ENCODE results near the gene STX3. TPM values are rescaled to one million over a fixed set of nuclear protein-coding genes. Genes with fewer than 3 reads are reported as not detected.
A peak's percentile ranks its signal among the peaks of the same experiment; 100 is the strongest.
"Not testable (repeated sequence)": the region's sequence is repeated elsewhere in the genome, so short reads cannot be mapped to it uniquely, and the experiment has no call there.

Gene STX3
- total RNA-seq, 1 donor from 2014 or later: 3.8 TPM

DNA sequence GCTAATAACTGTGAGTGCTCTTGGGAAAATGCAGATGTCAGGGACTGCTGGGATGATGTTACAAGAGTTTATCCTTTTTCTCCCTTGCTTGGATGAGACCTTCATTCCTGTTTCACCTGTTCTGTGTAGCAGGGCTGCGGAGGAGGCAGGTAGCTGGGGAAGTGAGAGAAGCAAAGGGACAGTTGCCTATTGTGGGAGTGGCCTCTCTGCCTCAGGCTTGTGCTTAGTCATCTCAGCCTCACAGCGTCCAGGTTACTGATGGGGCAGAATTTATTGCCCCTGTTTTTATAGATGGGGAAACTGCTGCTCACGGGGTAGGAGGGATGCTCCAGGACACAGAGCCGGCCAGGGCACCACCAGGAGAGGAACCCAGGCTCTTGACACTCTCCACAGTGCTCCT lies 1.7 kb downstream of the STX3 start:
- ATAC-seq: no peak

DNA sequence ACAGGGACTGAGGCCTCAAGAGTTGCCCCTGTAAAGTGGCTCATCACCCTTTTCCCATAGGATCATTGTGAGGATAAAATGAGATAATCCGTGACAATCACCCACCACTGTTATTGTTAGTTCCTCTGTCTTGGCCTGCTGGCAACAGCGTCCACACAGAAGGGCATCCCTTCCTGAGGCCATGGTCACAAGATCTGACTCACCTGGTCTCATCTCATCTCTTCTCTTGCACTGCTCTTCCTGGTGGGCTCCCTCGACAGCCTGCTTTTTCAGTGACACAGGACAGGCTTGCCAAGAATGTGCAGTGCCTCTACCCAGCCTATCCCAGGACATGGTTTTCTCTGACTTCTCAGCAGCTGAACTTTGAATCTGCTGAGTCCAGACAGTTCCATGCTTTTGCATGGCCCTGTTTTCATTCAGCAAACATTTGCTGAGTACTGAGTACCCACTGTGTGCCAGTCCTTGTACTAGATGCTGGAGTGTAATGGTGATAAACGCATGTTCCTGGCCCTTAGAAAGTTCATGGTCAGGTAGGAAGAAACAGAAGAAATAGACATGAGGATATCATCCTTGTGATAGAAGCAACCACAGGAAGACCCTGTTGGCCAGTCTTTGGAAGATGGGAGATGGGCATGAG lies 3.3 kb downstream of the STX3 start:
- DNase-seq (ENCODE audit: low spot score) (no peak), ATAC-seq (no peak)

More for the DNA sequence above, 1.7 kb downstream of the STX3 start:
- no peak for DNase-seq (ENCODE audit: low spot score)

GRCh38 chr11:59759900-59760299 lies 4.7 kb downstream of the STX3 start:
- DNase-seq (ENCODE audit: low spot score): no peak
- ATAC-seq: no peak

DNA sequence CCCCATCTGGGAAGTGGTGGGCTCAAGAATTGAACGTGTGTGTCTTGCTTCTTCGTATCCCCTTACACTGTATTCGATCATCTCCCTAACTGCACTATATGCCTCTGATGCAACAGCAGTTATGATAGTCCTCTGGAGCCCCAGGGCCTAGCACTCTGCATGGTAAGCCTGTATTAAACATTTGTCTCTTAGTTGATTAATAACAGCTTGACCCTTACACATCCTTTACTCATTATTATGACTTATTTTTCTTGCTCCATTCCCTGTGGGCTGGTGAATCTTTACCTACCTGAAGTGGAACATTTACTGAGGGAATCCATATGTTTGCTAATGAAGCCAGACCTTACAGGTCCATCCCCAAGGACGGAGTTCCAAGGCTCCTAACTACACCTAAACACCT lies 5.6 kb downstream of the STX3 start:
- DNase-seq (ENCODE audit: low spot score): no peak
- ATAC-seq: no peak

DNA sequence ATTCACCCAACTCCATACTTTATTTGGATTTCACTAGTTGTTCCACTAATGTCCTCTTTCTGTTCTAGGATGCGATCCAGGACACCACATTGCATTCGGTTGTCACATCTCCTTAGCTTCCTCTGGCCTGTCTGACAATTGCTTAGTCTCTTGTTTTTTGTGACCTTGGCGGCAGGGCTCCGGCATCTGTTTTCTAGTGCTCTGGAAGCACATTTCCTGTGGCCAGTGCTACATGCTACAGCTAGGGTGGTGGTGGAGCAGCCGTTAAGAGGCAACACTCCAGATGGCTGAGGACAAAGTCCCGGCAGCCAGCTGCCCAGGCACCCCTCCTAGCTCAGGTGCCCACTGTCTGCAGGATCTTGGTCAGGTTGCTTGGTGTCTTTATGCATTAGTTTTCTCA lies 6.8 kb downstream of the STX3 start:
- peak; percentile 38 for DNase-seq (ENCODE audit: low spot score)
- ATAC-seq: peak; percentile 43

DNA sequence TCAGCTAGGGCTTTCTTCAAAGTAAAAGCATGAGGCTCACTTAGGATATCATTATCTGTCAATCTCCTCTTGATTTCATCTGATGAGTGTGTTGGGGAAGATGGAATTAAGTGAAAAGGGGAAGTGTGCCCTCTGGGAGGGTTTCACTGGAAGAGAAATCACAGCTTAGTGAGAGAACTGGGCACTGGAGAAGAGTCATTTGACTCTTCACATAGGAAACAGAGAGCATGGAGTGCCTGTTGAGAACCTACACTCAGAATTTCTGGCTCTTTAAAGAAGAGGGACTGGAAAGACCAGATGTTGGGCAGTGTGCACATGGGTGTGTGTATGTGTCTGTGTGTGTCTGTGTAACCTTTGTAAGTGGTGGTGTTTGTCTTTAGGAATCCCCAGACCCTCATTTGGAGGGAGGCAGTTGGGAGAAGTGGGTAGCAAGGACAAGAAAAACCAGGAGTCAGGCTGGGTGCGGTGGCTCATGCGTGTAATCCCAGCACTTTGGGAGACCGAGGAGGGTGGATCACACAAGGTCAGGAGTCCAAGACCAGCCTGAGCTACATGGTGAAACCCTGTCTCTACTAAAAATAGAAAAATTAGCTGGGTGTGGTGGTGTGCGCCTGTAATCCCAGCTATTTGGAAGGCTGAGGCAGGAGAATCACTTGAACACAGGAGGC lies 10.0 kb downstream of the STX3 start:
- DNase-seq (ENCODE audit: low spot score) (no peak), ATAC-seq (no peak)

DNA sequence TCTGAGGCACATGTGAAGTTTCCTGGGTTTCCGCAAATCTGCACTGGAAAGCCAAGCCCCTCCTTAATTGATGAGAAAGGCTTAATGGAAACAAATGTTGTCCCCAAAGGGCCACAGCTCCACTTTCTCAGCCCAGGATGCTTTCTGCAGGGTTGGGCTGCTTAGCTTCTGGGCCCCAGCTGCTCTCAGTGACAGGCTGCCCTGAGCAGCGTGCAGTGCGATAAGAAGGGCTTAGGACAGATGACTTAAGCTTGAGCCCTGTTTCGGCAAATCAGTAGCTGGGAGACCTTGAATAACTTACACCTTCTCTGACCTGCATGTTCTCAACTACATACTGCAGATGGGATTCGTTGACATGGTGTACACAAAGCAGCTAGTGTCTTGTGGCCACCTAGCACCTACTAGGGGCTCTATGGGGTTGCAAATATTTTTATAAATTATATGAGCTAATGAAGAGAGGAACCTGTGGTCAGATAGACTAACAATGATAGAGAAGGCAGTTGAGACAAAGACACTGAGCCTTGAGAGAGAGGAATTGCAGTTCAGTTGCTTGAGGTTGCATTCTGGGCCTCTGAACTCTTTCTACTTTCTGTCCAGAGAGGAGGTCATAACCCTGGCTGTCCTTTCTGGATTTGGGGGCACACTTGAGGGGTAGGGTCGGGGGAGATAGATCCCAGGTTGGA lies 11.5 kb downstream of the STX3 start:
- ATAC-seq (no peak), DNase-seq (ENCODE audit: low spot score) (no peak)

DNA sequence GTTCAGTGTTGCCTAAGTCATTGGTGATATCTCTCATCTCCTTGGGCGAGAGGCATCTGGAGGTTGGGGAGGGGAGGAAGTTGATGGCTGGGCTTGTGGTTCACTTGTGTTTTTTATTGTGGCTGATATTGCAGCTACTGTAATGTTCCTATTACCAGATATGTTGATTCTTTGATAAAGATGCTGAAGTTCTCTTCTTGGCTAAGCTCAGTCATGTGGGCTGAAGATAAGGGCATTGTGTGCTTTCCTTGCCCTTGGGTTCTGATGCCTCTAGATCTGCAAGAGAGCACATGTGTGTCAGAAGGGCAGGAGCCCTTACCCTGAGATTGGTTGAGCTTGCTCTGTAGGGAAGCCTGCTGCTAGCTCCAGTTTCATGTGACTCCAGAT lies 12.0 kb downstream of the STX3 start:
- DNase-seq (ENCODE audit: low spot score) (no peak), ATAC-seq (no peak)

DNA sequence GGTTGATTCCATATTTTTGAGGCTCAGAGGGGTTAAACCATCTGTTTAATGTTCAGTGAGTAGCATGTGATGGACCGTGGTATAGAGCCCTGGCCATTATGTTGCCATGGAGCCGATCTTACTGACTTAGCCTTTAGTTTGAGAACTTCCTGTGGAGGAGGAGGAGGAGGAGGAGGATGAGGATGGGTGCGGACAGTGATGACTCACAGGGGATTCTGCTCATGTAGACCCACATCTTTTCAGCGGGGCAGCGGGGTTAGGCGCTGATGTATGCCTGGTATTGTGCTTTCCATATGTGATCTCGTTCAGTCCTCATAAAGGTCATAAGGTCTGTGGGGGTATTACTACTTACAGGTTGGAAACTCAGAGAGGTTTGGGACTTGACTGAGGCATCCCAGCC lies 13.9 kb downstream of the STX3 start:
- ATAC-seq (no peak), DNase-seq (ENCODE audit: low spot score) (no peak)

- ATAC-seq: no peak
- DNase-seq (ENCODE audit: low spot score): no peak
Observed at GRCh38 chr11:59769828-59770227, 14.7 kb downstream of the STX3 start.

DNA sequence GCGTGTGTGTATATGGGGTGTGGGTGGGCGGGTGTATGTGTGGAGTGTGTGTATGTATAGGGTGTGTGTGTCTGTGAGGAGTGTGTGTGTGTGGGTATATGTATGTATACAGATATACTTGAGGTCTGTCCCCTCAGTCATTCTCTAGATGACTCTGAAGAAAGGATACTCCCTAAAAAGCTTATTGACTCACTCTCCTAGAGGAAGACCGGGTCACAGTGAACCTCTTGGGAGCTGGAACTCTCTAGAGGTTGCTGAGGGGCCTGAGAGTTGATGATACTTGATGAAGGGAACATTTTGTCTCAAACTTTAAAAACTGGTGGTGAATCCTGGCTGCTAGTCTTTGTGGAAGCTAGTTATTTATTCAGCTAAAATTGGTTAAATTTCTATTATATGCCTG lies 15.1 kb downstream of the STX3 start:
- ATAC-seq: no peak
- no peak for DNase-seq (ENCODE audit: low spot score)

GRCh38 chr11:59770869-59771268 lies 15.7 kb downstream of the STX3 start:
- ATAC-seq: no peak
- no peak for DNase-seq (ENCODE audit: low spot score)

GRCh38 chr11:59771605-59772004 lies 16.4 kb downstream of the STX3 start:
- DNase-seq (ENCODE audit: low spot score) (no peak), ATAC-seq (no peak)

DNA sequence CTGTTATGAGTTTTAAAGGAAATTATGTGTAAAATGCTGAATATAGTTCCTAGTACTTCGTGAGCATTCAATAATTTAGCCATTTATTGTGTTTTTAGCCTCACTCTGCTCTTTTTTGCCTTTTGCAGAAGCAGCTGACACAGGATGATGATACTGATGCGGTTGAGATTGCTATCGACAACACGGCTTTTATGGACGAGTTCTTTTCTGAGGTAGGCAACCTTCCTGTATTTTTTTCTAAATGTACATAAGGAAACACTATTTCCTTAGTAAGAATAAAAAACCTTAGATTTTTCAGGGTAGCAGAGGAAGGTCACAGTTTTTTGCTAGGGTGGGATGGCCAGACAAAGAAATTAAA lies 17.9 kb downstream of the STX3 start:
- DNase-seq (ENCODE audit: low spot score) (no peak), ATAC-seq (no peak)

- DNase-seq (ENCODE audit: low spot score) (no peak), ATAC-seq (peak; percentile 71)
Observed at GRCh38 chr11:59776210-59777066, 21.3 kb downstream of the STX3 start.

DNA sequence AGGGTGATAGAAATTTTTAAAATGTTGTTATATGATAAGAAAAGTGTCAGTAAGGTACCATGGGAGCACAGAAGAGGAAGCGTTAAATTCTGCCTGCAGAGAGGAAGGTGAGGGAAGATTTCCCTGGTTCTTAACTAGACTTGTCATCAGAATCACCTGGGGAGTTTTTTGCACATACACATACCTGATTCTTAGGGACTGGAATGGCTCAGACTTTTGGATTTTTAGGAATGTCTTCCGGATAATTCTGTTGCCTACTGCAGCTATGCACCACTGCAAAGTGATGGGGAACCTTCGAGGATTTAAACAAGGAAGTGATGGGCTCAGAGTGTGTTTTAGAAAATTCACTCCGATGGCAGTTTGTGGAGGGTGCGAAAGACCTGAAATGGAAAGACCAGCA lies 21.9 kb downstream of the STX3 start:
- no peak for DNase-seq (ENCODE audit: low spot score)
- ATAC-seq: no peak

GRCh38 chr11:59778122-59778521 lies 22.9 kb downstream of the STX3 start:
- ATAC-seq (peak; percentile 72), DNase-seq (ENCODE audit: low spot score) (no peak)

DNA sequence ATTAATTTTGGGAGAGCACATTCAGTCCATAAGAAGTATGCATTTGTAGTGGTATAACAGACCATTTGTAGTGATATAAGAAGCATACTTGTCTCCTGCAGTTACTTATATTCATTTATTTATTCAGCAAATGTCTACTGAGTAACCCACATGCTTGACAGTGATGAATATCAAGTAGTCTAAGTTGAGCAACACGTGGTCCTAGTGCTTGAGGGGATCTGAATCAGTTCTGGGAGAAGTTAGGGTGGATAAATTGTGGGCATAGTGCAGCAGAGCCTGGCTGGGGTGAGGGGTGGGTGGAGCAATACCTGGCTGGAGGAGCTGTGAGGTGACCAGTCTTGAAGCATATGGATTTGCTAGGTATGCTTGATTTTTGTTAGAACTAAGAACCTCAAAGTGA lies 24.3 kb downstream of the STX3 start:
- no peak for ATAC-seq

DNA sequence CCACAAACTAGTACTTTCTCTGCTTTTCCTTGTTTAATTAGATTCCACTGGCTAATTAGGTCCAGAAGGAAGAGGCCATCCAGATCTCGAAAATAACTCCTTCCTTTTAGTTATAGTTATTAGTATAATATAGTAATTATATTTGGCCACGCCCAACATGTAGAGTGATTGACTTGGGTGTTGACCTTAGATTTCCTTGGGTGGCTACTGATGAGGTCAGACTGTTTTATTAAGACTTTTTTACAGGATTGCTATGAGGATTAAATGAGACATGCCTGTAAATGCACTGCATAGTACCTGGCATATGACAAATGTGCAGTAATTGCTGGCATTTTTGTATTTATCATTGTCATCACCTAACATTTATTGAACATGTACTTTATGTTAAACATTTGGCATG lies 26.9 kb downstream of the STX3 start:
- ATAC-seq (no peak), DNase-seq (ENCODE audit: low spot score) (no peak)

More for the DNA sequence above, 24.3 kb downstream of the STX3 start:
- DNase-seq (ENCODE audit: low spot score): no peak

DNA sequence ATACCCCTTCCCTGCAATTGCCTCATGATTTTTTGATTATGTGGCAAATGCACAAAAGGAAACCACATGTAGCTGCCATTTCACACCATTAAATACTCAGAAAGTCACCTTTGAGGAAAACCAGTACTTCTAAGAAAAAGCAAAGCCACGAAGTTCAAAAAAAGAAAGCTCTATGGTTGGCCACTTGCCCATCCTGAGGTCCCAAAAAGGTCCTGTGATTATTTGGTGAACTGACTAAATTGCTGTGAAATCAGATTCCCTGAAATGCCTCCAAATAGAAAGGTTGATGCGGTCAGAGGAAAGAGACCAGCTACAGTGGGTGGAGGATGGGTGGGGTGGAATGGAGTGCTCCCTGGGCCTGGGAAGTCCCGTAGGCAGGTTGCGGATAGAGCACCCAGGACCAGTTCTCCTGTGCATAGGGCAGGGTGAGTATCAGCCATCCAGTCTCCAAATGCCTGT lies 28.5 kb downstream of the STX3 start:
- ATAC-seq (no peak), DNase-seq (ENCODE audit: low spot score) (no peak)

GRCh38 chr11:59784441-59784840 lies 29.3 kb downstream of the STX3 start:
- not testable (repeated sequence) for DNase-seq (ENCODE audit: low spot score); ATAC-seq
